ENCODE measurements around the gene OSGEP.
A peak's percentile ranks its signal among the peaks of the same experiment; 100 is the strongest.

Gene OSGEP

DNA sequence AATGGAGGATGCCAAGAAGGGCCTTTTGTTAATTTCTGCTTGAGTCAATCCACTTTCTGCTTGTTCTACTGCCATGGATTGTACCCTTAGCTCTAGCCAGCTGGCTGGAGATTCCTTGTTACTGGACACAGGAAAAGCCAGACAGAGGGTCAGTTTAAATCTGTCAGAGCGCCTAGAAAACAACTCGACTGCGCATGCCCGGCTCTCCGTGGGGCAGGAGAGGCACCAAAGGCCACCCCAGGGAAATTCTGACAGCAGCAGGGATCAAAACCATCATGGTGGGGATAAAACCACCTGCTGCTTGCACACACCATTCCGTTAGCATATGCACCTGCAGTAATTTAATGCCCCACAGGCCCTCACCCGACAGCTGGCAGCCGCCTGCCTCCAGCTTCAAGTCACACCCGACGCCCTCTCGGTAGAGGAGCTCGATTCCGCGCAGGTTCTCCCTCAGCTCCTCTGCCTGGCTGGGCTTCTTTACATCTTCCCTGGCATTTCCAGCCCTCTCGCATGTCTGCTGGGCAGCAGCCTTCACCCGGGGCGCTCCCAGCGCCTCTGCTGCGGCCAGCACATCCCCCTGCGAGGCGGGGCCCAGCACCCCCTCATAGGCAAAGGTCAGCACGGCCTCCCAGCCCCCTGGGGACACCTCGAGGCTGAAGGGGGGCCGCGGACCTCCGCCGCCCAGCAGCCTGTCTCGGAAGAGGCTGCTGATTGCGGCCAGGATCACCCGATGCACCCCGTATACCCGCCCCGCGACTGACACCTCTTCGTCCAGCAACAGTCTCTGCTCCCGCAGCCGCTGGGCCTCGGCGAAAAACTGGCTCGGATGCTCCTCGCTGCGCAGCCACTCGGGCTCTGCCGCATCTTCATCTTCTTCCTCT lies 19.7 kb downstream of the OSGEP start:
- DNase-seq (ENCODE audit: low spot score): no peak

- no peak for DNase-seq (ENCODE audit: low spot score)
Observed at GRCh38 chr14:20429801-20430669, 24.6 kb downstream of the OSGEP start.

DNA sequence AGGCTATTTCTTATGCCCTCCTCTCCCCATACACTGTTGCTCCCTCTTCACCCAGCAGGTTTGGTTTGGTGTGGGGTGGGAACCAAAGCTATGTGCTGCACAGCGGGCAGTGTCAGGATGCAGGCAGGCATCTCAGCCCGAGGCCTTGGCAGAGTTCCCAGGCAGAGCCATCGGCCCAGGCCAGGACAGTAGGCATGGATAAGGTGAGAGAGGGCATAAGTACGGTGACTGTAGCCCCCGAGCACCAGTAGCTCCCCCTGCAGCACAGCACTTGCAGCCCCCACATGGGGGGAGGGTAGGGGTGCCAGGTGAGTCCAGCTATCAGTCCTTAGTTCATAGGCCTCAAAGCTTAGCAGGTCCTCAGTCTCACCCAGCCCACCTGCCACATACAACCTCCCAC lies 25.8 kb downstream of the OSGEP start:
- no peak for DNase-seq (ENCODE audit: low spot score)

DNA sequence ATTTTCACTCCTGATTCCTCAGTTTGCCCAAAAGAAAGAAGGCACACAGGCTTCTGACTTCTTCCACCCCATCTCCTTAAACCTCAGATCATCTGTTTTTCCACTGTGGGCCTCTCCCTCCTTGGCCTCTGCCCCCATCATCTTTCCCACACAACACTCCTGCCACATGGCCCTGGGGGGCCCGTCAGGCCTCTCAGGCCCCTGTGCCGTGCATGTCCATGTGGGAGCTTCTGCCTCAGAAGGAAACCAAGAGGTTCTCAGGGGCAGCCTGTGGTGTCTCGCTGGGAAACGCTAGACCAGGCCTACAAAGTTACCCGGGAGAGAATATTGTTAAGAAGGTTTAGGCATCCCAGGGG lies 26.6 kb downstream of the OSGEP start:
- no peak for DNase-seq (ENCODE audit: low spot score)

- DNase-seq (ENCODE audit: low spot score): peak; percentile 79
Observed at GRCh38 chr14:20427231-20428009, 27.2 kb downstream of the OSGEP start.

- DNase-seq (ENCODE audit: low spot score): no peak
Observed at GRCh38 chr14:20424851-20425250, 29.8 kb downstream of the OSGEP start.

GRCh38 chr14:20422886-20423285 lies 31.7 kb downstream of the OSGEP start:
- DNase-seq (ENCODE audit: low spot score): no peak

DNA sequence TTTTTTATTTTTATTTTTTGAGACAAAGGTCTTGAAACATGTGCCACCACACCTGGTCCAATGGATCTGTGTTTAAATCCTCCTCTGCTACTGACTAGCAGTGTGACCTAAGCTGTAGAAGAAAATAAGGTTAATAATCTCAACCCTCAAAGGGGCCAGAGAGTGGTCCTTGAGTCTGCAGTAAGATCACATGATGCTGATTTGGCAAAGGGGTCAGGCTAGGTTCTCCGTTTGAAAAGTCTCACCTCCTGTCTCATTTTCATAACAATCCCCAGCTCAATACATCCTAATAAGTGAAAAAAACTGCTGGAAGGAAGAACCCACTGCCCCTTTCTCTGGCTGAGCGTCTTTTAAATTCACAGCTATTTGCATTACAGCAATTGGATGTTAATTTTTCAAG lies 33.3 kb downstream of the OSGEP start:
- DNase-seq (ENCODE audit: low spot score): no peak

- DNase-seq (ENCODE audit: low spot score): no peak
Observed at GRCh38 chr14:20419419-20419818, 35.2 kb downstream of the OSGEP start.

DNA sequence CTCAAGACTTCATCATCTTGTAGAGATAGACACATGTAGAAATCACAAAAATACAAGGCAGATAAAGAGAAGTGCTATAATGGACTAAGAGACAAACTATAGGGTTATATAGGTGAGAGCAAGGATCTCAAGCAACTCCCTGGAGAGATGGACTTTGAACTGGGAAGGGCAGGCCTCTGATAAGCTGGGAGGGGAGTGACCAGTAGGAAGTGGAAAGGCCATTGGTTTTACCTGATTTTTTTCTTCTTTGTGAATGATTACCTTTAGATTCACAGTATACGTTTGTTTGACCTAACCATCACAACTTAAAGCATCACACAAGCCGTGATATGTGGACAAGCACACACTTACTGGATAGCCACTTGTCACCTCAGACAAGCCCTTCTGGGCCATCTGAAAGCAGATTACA lies 36.1 kb downstream of the OSGEP start:
- DNase-seq (ENCODE audit: low spot score): no peak

DNA sequence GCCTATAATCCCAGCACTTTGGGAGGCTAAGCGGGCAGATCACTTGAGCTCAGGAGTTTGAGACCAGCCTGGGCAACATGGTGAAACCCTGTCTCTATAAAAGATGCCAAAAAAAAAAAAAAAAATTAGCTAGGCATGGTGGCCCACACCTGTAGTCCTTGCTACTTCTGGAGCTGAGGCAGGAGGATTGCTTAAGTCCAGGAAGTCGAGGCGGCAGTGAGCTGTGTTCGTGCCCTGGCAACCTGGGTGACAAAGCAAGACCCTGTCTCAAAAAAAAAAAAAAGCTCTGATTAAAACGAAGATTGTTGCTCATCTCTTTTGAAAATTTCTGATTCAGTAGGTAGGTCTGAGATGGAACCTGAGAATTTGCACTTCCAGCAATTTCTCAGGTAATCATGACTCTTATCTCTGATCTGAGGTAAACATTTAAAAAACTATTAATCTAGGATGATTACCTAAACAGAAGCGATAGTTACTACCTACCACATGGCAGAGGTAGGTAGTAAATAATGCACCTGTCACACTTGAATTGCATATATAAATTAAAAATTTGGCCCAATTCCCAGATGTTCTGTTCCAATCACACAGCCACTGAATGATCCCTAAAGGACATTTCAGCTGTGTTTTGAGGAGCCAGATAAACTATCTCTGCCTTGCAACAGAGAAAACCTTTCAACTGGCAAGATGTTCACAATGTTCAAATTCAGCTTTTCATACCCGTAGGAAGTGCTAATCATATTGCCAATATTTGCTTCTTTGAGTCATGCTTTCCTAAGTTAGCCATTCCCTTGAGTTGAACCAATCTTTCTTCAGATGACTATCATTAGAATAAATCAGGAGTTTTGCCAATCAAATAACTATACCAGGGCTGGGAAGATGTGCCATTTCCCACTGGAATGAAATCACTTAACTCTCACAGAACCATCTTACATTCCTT lies 37.1 kb downstream of the OSGEP start:
- DNase-seq (ENCODE audit: low spot score): no peak

- no peak for DNase-seq (ENCODE audit: low spot score)
Observed at GRCh38 chr14:20416223-20416622, 38.4 kb downstream of the OSGEP start.

DNA sequence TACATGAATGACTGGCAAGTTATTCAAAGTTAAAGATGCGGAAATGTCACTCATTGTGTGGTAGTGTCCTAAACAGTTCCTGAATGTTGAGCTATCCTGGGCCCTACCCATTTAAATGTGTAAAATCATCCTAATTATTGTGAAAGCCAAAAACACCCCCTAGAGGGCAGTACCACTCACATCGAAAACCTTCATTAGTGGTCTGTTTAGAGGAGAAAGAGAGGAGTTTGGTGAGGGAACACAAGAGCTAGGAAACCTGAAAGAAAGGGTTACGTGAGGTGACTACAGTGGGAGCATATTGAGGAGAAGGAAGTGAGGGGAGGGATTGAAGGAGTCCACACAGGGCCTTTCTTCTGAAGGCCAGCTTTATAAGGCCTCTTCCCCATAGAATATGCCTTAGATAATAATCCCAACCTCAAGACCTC lies 38.8 kb downstream of the OSGEP start:
- DNase-seq (ENCODE audit: low spot score): peak; percentile 57

DNA sequence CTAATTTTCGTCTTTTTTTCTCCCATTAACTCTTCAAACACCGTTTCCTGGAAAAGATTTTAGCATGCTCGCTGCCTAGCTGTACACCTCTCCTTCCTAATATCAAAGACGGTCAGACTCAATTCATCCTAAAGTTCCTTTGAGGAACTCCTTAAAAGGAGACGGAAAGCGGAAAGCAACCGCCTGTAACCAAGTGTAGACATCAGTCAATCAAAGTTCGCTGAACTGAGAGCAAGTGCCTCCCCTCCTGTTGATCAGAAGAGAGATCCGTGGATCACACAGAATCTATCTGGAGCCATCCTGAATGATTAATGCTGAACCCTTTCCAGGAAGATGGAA lies 40.9 kb downstream of the OSGEP start:
- DNase-seq (ENCODE audit: low spot score): no peak

DNA sequence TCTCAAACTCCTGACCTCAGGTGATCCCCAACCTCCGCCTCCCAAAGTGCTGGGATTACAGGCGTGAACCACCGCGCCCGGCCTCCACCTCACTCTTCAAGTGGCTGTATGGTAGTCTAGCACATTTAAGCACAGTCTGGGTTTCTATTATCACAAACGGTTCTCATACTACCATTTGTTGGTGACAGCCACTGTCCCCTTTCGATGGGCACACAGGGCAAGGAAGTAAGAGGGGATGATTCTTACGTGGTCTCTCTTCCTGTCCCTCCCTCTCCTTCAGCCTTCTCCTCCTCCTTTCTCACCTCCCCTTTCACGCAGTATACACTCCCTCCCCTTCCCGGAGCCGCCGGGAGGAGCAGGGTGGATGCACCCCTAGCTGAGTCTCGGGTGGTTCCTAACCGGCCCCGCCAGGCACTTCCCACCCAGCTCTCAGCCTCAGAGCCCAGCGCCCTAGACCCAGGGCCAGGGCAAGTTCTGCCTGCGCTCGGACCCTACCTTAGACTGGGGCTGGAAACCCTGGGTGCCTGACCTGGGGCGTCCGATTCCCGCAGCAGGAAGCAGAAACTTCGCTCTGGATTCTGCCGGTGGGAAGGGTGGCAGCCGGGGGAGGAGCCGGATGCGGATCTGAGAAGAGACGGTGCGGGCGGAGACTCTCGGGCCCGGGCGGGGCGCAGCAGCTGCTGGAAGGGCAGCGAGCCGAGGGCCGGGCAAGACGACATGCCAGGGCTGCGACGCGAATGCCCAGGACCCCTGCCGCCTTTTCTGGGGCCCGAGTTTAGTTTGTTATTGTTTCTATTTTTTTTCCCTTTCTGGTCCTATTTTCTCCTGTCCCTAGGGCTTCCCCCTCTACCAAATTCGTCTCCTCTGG lies 41.5 kb downstream of the OSGEP start, which contains the start of gene TEP1:
TSS of gene TEP1 (minus strand) at position 626 of the 868 bp plus-strand sequence. CDS start 5,062 bp downstream, outside the sequence.
- DNase-seq (ENCODE audit: low spot score): peak; percentile 91

DNA sequence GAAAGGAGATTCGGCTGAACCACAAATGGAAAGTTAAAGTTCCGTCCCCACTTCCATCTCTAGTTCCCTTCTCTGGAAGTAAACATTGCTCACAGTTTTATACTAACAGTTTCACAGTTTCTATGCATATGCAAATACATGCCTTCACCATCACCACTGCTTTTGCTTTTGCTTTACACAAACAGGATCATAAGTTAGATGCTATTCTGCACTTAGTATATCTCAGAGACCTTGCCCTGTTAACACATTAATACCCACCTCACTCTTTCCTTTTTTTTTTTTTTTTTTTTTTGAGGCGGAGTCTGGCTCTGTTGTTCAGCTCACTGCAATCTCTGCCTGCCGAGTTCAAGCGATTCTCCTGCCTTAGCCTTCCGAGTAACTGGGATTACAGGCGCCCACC lies 42.2 kb downstream of the OSGEP start:
- no peak for DNase-seq (ENCODE audit: low spot score)

DNA sequence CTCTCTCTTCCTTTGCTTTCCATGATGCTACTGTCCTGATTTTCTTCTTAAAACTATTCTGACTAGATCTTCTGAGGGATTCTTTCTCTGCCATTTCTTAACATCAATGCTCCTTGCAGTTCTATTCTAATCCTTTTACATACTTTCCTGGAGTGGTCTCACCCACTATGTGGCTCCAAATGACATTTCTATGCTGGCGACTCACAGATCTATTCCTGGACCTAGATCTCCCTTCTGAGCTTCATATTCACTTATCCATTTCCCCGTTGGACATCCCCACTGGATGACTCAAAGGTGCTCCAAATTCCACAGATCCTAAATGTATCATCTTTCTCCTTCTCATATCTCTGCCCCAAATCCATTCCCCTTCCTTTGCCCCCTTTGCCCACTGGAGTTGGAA lies 45.4 kb downstream of the OSGEP start:
- peak; percentile 76 for DNase-seq (ENCODE audit: low spot score)

GRCh38 chr14:20403521-20403920 lies 51.1 kb downstream of the OSGEP start:
- no peak for DNase-seq (ENCODE audit: low spot score)

DNA sequence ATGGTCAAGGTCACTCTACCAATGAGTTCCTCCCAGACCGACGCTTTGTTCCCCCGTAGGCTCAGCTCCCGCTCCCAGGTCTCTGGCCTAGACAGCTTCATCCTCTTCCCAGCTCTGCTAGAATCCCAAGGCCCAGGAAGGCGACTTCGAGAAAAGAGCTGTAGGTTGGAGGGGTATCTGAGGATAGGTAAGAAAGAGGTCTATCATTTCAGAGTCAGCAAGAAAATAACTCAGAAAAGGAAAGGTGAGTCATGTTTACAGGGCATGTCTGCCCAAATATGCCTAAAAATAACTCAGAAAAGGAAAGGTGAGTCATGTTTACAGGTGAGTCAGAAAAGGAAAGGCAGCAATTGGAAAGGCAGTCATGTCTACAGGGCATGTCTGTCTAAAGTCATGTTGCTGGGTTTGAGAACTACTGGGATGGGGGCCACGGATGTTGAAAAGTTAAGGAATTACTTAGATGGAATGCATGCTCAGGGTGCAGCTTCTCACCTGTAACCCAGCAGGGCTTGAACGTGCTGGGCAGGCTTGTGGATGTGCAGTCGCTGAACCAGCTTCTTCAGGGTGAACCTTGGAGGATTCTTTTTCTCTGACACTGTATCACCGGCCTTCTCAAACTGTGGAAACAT lies 53.5 kb downstream of the OSGEP start:
- DNase-seq (ENCODE audit: low spot score): no peak

GRCh38 chr14:20400589-20400964 lies 54.0 kb downstream of the OSGEP start:
- DNase-seq (ENCODE audit: low spot score): no peak

Data from AG08395 (cell line).